HG02642 (cell line): ENCODE results near the gene DNAAF5.
"Not testable (repeated sequence)": the region's sequence is repeated elsewhere in the genome, so short reads cannot be mapped to it uniquely, and the experiment has no call there.

ENCODE experiments used
- ATAC-seq: cut with Tn5 transposase; IDR thresholded peaks from one replicate; pipeline ENCODE4 v1.9.1; 2021; ENCODE audit warnings: mild to moderate bottlenecking; ENCODE audit not compliant: unreplicated experiment, poor library complexity

The DNAAF5 gene

GRCh38 chr7:727806-728460 lies 1.4 kb downstream of the DNAAF5 start:
- no peak for ATAC-seq

- no peak for ATAC-seq
Measured at GRCh38 chr7:728602-729001, 2.1 kb downstream of the DNAAF5 start.

GRCh38 chr7:729140-730000 lies 2.9 kb downstream of the DNAAF5 start:
- ATAC-seq = no peak

- no peak for ATAC-seq
Measured at GRCh38 chr7:730501-731439, 4.3 kb downstream of the DNAAF5 start.

GRCh38 chr7:731440-732085 lies 5.1 kb downstream of the DNAAF5 start:
- ATAC-seq = no peak

GRCh38 chr7:732094-732541 lies 5.6 kb downstream of the DNAAF5 start:
- ATAC-seq = no peak

GRCh38 chr7:732556-732955 lies 6.1 kb downstream of the DNAAF5 start:
- ATAC-seq = no peak

- ATAC-seq = no peak
Measured at GRCh38 chr7:734214-734613, 7.7 kb downstream of the DNAAF5 start.

- no peak for ATAC-seq
Measured at GRCh38 chr7:734808-735207, 8.3 kb downstream of the DNAAF5 start.

- ATAC-seq = no peak
Measured at GRCh38 chr7:738241-738640, 11.7 kb downstream of the DNAAF5 start.

- no peak for ATAC-seq
Measured at GRCh38 chr7:738723-739454, 12.4 kb downstream of the DNAAF5 start.

- no peak for ATAC-seq
Measured at GRCh38 chr7:739455-739982, 13.0 kb downstream of the DNAAF5 start.

GRCh38 chr7:739983-740942 lies 13.8 kb downstream of the DNAAF5 start:
- no peak for ATAC-seq

GRCh38 chr7:741191-741671 lies 14.7 kb downstream of the DNAAF5 start:
- no peak for ATAC-seq

GRCh38 chr7:741850-742249 lies 15.4 kb downstream of the DNAAF5 start:
- ATAC-seq = no peak

- ATAC-seq = no peak
Measured at GRCh38 chr7:742791-743190, 16.3 kb downstream of the DNAAF5 start.

- not testable (repeated sequence) for ATAC-seq
Measured at GRCh38 chr7:743341-744127, 17.0 kb downstream of the DNAAF5 start.
